AG04449 (cell line): ENCODE measurements around the gene TRHDE.
"Not testable (repeated sequence)": the region's sequence is repeated elsewhere in the genome, so short reads cannot be mapped to it uniquely, and the experiment has no call there.

Experiments used
- CTCF ChIA-PET: fragments of 350-600 bp; formaldehyde crosslinking; extraction: SDS; loops from one replicate; lab custom pipeline; 2021; ENCODE audit warnings: antibody characterized with exemption; lab: Yijun Ruan, JAX
- POLR2A ChIA-PET: fragments of 400-600, 350-600 bp; formaldehyde crosslinking; extraction: SDS; loops from one replicate; lab custom pipeline; 2020; ENCODE audit warnings: antibody characterized with exemption, inconsistent platforms; lab: Yijun Ruan, JAX
- DNase-seq: peaks from one replicate; pipeline ENCODE4 v3.0.0-alpha.2; 2010; ENCODE audit warnings: low read depth, low spot score
- H3K4me3 ChIP-seq: 2 replicates; pipeline ENCODE4 v1.5.1; 2011; ENCODE audit warnings: low read depth, mild to moderate bottlenecking, control low read depth, low read length
- TF ChIP-seq, protein P1 (sequence below): IDR thresholded peaks from one replicate; pipeline ENCODE4 v1.5.1; 2011; ENCODE audit warnings: mild to moderate bottlenecking, moderate library complexity, low read length, control low read depth, inconsistent platforms; ENCODE audit not compliant: insufficient read depth; ENCODE audit errors: missing control alignments

Gene TRHDE

DNA sequence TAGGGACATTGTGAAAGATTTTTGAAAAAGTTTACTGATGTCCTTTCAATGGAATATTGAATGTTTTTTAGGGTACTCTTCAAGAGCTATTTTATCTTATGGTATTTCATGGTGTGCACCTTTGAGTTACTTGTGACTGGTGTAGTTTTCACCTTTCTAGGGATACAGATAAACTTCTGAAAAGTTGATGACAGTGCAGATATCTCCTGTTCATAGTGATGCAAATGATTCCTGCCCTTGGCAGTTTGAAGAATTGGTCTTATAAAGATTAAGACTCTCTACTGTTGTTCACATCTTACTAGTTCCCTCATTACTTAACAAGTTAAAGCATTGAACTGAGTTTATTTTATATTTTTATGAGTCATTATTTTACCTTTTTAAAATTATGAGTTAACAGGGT is 408.9 kb downstream of the TRHDE start:
- TF ChIP-seq, protein P1, sequence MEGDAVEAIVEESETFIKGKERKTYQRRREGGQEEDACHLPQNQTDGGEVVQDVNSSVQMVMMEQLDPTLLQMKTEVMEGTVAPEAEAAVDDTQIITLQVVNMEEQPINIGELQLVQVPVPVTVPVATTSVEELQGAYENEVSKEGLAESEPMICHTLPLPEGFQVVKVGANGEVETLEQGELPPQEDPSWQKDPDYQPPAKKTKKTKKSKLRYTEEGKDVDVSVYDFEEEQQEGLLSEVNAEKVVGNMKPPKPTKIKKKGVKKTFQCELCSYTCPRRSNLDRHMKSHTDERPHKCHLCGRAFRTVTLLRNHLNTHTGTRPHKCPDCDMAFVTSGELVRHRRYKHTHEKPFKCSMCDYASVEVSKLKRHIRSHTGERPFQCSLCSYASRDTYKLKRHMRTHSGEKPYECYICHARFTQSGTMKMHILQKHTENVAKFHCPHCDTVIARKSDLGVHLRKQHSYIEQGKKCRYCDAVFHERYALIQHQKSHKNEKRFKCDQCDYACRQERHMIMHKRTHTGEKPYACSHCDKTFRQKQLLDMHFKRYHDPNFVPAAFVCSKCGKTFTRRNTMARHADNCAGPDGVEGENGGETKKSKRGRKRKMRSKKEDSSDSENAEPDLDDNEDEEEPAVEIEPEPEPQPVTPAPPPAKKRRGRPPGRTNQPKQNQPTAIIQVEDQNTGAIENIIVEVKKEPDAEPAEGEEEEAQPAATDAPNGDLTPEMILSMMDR: no peak
- DNase-seq: no peak
- H3K4me3 ChIP-seq: no peak overlapping the region
- CTCF ChIA-PET: no interaction called here
- POLR2A ChIA-PET: no interaction called here

DNA sequence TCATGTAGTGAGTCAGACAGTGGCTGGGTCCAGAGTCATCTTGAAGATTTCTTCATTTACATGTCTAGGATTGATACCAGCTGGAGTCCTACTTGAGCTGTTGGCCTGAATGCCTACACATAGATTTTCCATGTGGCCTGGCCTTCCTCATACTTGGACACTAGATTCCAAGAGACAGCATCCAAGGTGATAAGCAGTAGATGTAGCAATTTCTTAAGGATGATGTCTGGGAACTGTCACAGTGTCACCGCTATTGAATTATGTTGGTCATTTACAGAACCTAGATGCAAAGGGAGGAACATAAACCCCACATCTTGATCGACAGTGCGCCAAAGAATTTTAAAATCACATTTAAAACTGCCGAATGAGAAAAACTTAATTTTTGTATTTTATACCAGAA is 412.3 kb downstream of the TRHDE start:
- H3K4me3 ChIP-seq: no peak overlapping the region
- ChIA-PET CTCF (no interaction called here), POLR2A (no interaction called here)
- TF ChIP-seq, protein P1: no peak
- DNase-seq: no peak

DNA sequence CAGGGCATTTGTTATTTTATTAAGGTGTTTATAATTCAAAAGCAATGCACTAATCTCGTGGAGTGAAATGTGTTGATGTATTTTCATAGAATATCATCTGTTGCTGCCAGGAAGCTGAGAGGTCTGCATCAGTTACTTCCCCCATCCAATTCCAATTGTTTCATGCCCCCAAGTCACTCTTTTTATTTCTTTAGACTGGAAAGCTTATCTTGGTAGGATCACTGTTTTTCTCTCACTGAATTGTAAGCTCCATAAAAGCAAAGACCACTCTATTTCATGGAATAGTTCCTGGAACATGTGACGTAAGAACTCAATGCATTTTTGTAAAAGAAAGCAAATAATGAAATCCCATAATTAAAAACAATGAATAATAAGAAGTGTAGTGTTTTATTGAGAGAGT is 420.2 kb downstream of the TRHDE start:
- TF ChIP-seq, protein P1: no peak
- ChIA-PET CTCF (no interaction called here), POLR2A (no interaction called here)
- no peak overlapping the region for H3K4me3 ChIP-seq
- no peak for DNase-seq

DNA sequence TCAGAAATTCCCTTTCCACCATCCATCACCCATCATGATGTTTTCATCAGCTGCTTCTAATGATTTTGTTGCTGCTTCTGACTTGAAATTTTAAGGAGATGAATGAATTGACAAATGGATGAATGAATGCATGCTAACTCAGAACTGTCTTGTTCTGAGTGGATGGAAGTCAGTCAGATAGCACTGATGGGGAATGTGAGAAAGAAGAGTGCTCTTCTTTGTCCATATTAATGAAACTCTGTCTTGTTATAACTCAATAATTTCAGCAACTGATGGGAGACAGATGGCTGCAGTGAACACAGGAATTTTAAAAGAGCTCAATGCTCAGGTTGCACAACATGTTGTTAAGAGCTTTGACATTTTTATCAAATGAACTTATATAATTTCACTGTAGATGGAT is 422.0 kb downstream of the TRHDE start:
- CTCF ChIA-PET: interaction anchor here (0.6 kb wide), 1 partner anchor 677 kb away, joined by 3 read pairs; no protein-coding TSS in a partner anchor
- POLR2A ChIA-PET: no interaction called here
- DNase-seq: no peak
- TF ChIP-seq, protein P1: no peak
- no peak overlapping the region for H3K4me3 ChIP-seq

DNA sequence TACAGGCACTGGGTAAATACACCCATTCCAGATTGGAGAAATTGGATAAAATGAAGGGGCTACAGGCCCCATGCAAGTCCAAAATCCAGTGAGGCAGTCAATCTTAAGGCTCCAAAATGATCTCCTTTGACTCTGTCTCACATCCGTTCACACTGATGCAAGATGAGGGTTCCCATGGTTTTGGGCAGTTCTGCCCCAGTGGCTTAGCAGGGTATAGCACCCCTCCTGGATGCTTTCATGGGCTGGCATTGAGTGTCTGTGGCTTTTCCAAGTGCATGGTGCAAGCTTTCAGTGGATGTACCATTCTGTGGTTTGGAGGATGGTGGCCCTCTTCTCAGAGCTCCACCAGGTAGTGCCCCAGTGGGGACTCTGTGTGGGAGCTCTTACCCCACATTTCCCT is 427.2 kb downstream of the TRHDE start:
- ChIA-PET POLR2A (no interaction called here), CTCF (no interaction called here)

DNA sequence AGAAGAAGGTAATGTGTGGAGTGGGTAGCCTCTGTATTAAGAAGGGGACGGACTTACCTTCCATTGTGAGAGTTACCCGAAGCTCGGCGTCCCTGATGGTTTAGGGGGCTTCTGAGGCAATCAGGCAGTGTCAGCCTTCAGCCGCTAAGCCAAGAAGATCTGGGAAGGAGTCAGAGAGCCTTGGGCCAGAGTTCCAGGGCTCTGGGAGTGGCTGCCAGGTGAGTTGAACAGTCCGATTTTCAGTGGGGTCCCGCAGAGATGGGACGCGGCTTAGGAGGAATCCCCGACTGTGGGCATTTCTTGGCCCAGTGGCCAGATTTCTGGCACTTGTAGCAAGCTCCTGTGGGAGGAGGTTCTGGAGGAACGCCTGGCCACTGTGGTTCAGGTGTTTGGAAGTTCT is 439.9 kb downstream of the TRHDE start:
- CTCF ChIA-PET, POLR2A ChIA-PET, H3K4me3 ChIP-seq, DNase-seq: not testable (repeated sequence)

More for the DNA sequence above, 427.2 kb downstream of the TRHDE start:
- no peak for DNase-seq
- no peak overlapping the region for H3K4me3 ChIP-seq
- TF ChIP-seq, protein P1: no peak

DNA sequence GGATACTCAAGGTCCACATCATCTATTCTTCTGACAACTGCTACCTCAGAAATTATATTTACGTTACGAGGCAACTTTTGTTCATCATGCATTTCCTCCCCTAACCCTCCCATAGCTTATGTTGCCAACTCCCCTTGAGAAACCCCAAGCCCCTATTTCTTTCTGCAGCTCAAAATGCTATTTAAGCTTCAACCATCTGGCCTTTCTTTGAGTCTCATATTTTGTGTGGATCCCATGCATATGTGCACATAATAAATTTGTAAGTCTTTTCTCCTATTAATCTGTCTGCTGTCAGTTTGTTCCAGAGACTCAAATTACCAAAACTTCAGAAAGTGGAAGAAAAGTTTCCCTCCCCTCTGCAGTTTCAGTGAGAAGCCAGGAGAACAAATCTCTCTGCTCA is 444.1 kb downstream of the TRHDE start:
- TF ChIP-seq, protein P1: no peak
- DNase-seq: no peak
- H3K4me3 ChIP-seq: no peak overlapping the region
- CTCF ChIA-PET: no interaction called here
- POLR2A ChIA-PET: no interaction called here
